Endothelial cell (in vitro differentiated cells): ENCODE data around the gene KIF23. TPM values are rescaled to one million over a fixed set of nuclear protein-coding genes. Genes with fewer than 3 reads are reported as not detected.

Source experiments
- DNase-seq: peaks from one replicate; pipeline ENCODE4 v3.0.0; 2021; ENCODE audit warnings: low spot score
- H3K27ac Mint-ChIP-seq: one replicate; pipeline ENCODE4 v1.8.0; 2021; ENCODE audit warnings: mixed read lengths, inconsistent platforms; ENCODE audit not compliant: unreplicated experiment
- H3K27me3 Mint-ChIP-seq: one replicate; pipeline ENCODE4 v1.8.0; 2021; ENCODE audit warnings: mild to moderate bottlenecking, moderate library complexity, mixed read lengths, inconsistent platforms; ENCODE audit not compliant: unreplicated experiment
- H3K36me3 Mint-ChIP-seq: one replicate; pipeline ENCODE4 v1.8.0; 2021; ENCODE audit warnings: mild to moderate bottlenecking, low read depth, mixed read lengths, inconsistent platforms; ENCODE audit not compliant: unreplicated experiment
- H3K4me1 Mint-ChIP-seq: one replicate; pipeline ENCODE4 v1.8.0; 2021; ENCODE audit warnings: mild to moderate bottlenecking, mixed read lengths, inconsistent platforms; ENCODE audit not compliant: unreplicated experiment
- H3K4me3 Mint-ChIP-seq: one replicate; pipeline ENCODE4 v1.8.0; 2021; ENCODE audit warnings: mild to moderate bottlenecking, mixed read lengths, inconsistent platforms; ENCODE audit not compliant: unreplicated experiment
- H3K9me3 Mint-ChIP-seq: one replicate; pipeline ENCODE4 v1.8.0; 2021; ENCODE audit warnings: mixed read lengths, inconsistent platforms; ENCODE audit not compliant: unreplicated experiment
- total RNA-seq: library from RNA; stranded (reverse); fragmentation: NEBNext Ultra II Directional; extraction: Animal tissue kit (Norgen Biotek cat#: 25700); gene quantifications from one replicate; pipeline ENCODE4 v1.2.1, GENCODE V29; 2021; ENCODE audit not compliant: unreplicated experiment
- TF ChIP-seq, protein P1 (sequence below): fragments of 200-600 bp; sonication (generic); IDR thresholded peaks from one replicate; pipeline ENCODE4 v1.5.0; 2021; ENCODE audit warnings: antibody characterized with exemption; ENCODE audit not compliant: unreplicated experiment

The KIF23 gene
- total RNA-seq, 1 donor from 2014 or later = 9.5 TPM

GRCh38 chr15:69462030-69462492, 47.9 kb downstream of the KIF23 start:
- Mint-ChIP-seq H3K4me1 (no peaks in the 10 kb centered on the region), H3K36me3 (no peaks in the 10 kb centered on the region), H3K9me3 (no peaks in the 10 kb centered on the region), H3K27me3 (peaks cover 2% of the 10 kb centered on the region), H3K4me3 (peak overlapping the region; percentile 62), H3K27ac (no peak overlapping the region)
- TF ChIP-seq, protein P1, sequence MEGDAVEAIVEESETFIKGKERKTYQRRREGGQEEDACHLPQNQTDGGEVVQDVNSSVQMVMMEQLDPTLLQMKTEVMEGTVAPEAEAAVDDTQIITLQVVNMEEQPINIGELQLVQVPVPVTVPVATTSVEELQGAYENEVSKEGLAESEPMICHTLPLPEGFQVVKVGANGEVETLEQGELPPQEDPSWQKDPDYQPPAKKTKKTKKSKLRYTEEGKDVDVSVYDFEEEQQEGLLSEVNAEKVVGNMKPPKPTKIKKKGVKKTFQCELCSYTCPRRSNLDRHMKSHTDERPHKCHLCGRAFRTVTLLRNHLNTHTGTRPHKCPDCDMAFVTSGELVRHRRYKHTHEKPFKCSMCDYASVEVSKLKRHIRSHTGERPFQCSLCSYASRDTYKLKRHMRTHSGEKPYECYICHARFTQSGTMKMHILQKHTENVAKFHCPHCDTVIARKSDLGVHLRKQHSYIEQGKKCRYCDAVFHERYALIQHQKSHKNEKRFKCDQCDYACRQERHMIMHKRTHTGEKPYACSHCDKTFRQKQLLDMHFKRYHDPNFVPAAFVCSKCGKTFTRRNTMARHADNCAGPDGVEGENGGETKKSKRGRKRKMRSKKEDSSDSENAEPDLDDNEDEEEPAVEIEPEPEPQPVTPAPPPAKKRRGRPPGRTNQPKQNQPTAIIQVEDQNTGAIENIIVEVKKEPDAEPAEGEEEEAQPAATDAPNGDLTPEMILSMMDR = no peak
- DNase-seq = no peak

- peak; percentile 97 for DNase-seq
- no peaks in the 10 kb centered on the region for H3K4me1 Mint-ChIP-seq
- no peaks in the 10 kb centered on the region for H3K9me3 Mint-ChIP-seq
- H3K27ac Mint-ChIP-seq = peak overlapping the region; percentile 85
- no peaks in the 10 kb centered on the region for H3K36me3 Mint-ChIP-seq
- H3K27me3 Mint-ChIP-seq = peaks cover 2% of the 10 kb centered on the region
- peak overlapping the region; percentile 86 for H3K4me3 Mint-ChIP-seq
- TF ChIP-seq, protein P1 = peak; percentile 84
Measured at GRCh38 chr15:69462493-69463181, 48.5 kb downstream of the KIF23 start.

GRCh38 chr15:69463182-69463756, 49.1 kb downstream of the KIF23 start:
- TF ChIP-seq, protein P1 = no peak
- H3K27ac Mint-ChIP-seq = peak overlapping the region; percentile 85
- no peaks in the 10 kb centered on the region for H3K36me3 Mint-ChIP-seq
- peak overlapping the region; percentile 86 for H3K4me3 Mint-ChIP-seq
- peaks cover 2% of the 10 kb centered on the region for H3K27me3 Mint-ChIP-seq
- no peaks in the 10 kb centered on the region for H3K9me3 Mint-ChIP-seq
- H3K4me1 Mint-ChIP-seq = peaks cover under 1% of the 10 kb centered on the region
- no peak for DNase-seq

DNA sequence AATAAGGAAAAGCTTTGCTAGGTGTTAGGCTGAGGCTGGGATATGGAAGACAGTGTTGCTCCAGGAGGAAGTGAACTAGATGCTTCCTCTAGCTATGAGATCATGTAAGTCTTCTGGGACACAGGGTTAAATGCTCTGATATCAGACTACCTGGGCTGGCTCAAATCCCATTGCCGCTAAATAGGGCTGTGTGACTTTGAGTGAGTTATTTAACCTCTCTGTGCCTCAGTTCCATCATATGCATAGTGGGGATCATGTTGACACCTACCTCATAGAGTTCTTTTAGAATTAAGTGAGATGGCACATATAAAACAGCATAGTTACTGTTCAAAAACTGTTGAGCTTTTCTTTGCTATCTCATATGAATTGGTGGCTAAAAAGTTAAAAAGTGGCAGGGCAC, 51.1 kb downstream of the KIF23 start:
- H3K9me3 Mint-ChIP-seq = no peaks in the 10 kb centered on the region
- H3K4me1 Mint-ChIP-seq = peaks cover 6% of the 10 kb centered on the region
- no peak for DNase-seq
- peaks cover 2% of the 10 kb centered on the region for H3K27me3 Mint-ChIP-seq
- no peaks in the 10 kb centered on the region for H3K36me3 Mint-ChIP-seq
- TF ChIP-seq, protein P1 = no peak
- no peak overlapping the region for H3K4me3 Mint-ChIP-seq
- no peak overlapping the region for H3K27ac Mint-ChIP-seq

DNA sequence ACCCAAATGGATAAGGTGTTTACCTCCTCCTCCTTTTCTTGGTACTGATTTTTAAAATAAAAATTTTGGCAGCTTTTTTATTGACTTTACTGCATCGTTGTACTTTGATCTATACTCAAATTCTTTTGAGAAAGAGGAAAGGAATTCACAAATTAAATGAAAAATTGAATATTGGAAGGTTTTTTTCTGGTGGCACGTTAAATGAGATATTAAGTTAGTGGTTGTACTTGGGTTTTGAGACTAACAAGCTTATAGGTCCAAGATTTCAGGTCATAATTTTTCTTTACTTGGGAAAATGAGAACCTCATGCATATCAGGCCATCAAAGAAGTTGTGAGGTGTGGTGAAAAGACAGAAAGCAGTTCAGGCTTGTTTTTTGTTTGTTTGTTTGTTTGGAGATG, 52.6 kb downstream of the KIF23 start:
- Mint-ChIP-seq H3K27ac (no peak overlapping the region), H3K9me3 (no peaks in the 10 kb centered on the region), H3K27me3 (peaks cover 2% of the 10 kb centered on the region), H3K4me1 (peaks cover 6% of the 10 kb centered on the region), H3K36me3 (no peaks in the 10 kb centered on the region), H3K4me3 (no peak overlapping the region)
- DNase-seq = no peak
- TF ChIP-seq, protein P1 = no peak
